GM21367 (cell line): ENCODE data around the gene RPTOR.
"Not testable (repeated sequence)": the region's sequence is repeated elsewhere in the genome, so short reads cannot be mapped to it uniquely, and the experiment has no call there.

Experiments used
- ATAC-seq: cut with Tn5 transposase; IDR thresholded peaks from one replicate; pipeline ENCODE4 v1.9.1; 2021; ENCODE audit not compliant: unreplicated experiment

RPTOR gene

GRCh38 chr17:80544655-80545498 is at the start of gene RPTOR:
RPTOR (plus strand) TSS chr17:80544838; CDS start chr17:80545630, 792 bp downstream.
- peak; percentile 71 for ATAC-seq

DNA sequence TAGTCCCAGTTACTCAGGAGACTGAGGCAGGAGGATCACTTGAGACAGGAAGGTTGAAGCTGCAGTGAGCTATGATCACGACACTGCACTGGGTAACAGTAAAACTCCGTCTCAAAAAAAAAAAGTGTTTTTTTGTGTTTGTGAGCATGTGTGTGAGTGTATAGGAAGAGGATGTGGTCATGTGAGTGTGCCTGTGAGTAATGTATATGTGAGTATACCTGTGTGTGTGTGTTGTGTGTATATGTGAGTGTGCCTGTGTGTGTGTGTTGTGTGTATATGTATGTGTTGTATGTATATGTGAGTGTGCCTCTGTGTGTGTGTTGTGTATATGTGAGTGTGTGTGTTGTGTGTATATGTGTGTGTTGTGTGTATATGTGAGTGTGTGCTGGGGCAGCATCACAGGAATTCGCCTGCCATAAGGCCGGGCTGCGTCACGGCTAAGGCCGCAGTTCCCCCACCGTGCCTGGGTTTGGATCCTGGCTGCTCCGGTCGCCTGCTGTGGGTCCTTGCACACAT is 46.9 kb upstream of the RPTOR start:
- ATAC-seq = no peak

- ATAC-seq = no peak
Observed at GRCh38 chr17:80498242-80498919, 46.3 kb upstream of the RPTOR start.

- no peak for ATAC-seq
Observed at GRCh38 chr17:80498920-80499410, 45.7 kb upstream of the RPTOR start.

GRCh38 chr17:80499560-80499959 is 45.1 kb upstream of the RPTOR start:
- no peak for ATAC-seq

DNA sequence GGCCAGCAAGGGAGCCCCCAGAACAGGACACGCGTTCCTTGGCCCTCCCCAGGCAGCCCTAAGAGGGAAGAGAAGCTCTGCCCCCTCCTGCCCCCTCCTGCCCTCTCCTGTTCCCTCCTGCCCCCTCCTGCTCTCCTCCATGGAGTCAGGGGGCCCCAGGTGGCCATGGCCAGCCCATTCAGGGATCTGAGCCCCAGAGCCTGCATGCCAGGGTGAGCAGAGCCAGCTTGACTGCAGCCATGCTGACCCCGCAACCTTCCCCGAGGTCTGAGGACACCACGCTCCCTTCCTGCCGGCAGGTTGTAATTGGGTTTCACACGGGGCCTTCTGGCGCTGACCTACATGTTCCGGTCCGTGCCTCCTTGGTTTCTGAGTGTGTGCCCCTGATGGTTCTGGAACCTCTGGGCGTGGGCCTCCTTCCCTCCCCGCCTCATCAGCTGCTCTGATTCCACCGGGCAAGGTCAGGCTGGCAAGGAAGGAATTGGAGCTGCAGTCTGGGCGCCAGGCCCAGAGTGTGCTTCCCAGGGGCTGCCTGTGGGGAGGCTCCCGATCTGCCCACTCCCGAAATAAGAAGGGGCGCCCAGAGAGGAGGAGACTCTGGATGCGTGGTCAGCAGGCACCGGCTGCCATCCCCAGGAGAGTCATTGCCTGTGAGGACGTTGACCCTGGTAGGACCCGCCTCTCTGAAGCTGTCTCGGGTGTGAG is 44.5 kb upstream of the RPTOR start:
- no peak for ATAC-seq

GRCh38 chr17:80501741-80502577 is 42.7 kb upstream of the RPTOR start:
- no peak for ATAC-seq

- ATAC-seq = no peak
Observed at GRCh38 chr17:80502578-80502877, 42.1 kb upstream of the RPTOR start.

DNA sequence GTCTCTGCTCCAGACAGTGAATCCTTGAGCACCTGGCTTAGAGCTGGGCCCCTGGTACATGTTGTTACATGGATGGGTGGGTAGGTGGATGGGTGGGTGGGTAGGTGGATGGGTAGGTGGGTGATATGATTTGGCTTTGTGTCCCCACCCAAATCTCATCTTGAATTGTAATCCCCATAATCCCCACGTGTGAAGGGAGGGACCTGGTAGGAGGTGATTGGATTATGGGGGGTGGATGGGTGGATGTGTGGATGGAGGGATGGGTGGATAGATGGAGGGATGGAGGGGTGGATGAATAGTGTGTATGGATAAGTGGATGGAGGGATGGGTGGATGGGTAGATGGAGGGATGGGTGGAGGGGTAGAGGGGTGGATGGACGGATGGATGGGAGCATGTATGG is 41.6 kb upstream of the RPTOR start:
- no peak for ATAC-seq

DNA sequence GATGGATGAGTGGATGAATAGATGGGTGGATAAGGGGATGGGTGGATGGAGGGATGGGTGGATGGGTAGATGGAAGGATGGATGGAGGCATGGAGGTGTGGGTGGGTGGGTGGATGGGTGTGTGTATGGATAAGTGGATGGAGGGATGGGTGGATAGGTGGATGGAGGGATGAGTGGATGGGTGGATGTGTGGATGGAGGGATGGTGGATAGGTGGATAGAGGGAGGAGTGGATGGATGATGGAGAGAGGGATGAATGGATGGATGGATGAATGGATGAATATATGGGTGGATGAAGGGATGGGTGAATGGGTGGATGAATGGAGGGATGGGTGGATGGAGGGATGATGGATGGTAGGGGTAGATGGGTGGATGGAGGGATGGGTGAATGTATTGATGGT is 40.7 kb upstream of the RPTOR start:
- no peak for ATAC-seq

- ATAC-seq = no peak
Observed at GRCh38 chr17:80504686-80505413, 39.8 kb upstream of the RPTOR start.

- not testable (repeated sequence) for ATAC-seq
Observed at GRCh38 chr17:80507177-80507576, 37.5 kb upstream of the RPTOR start.

DNA sequence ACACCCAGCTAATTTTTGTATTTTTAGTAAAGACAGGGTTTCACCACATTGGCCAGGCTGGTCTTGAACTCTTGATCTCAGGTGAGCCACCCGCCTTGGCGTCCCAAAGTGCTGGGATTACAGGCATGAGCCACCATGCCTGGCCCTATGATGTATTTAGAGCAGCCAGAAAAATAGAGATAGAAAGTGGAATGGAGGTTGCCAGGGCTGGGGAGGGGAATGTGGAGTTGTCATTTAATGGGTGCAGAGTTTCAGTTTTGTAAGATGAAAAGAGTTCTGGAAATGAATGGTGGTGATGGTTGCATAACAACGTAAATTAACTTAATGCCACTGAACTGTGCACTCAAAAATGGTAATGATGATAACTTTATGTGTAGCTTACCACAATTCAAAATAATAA is 36.7 kb upstream of the RPTOR start:
- no peak for ATAC-seq

- ATAC-seq = no peak
Observed at GRCh38 chr17:80509311-80509710, 35.3 kb upstream of the RPTOR start.

- no peak for ATAC-seq
Observed at GRCh38 chr17:80510132-80510531, 34.5 kb upstream of the RPTOR start.

GRCh38 chr17:80510772-80511171 is 33.9 kb upstream of the RPTOR start:
- ATAC-seq = no peak

- ATAC-seq = no peak
Observed at GRCh38 chr17:80511222-80512180, 33.1 kb upstream of the RPTOR start.

- no peak for ATAC-seq
Observed at GRCh38 chr17:80512233-80512632, 32.4 kb upstream of the RPTOR start.

- no peak for ATAC-seq
Observed at GRCh38 chr17:80513201-80513600, 31.4 kb upstream of the RPTOR start.
